WTC11 (cell line): ENCODE results near the gene NAB2.

Experiments
- ESRRA ChIP-seq: sonication (generic); formaldehyde crosslinking; IDR thresholded peaks from 2 replicates; pipeline ENCODE4 v1.8.1; 2022; ENCODE audit warnings: mild to moderate bottlenecking, missing genetic modification reagents, borderline replicate concordance
- NFE2L1 ChIP-seq: sonication (generic); formaldehyde crosslinking; IDR thresholded peaks from 2 replicates; pipeline ENCODE4 v1.8.1; 2023; ENCODE audit warnings: missing genetic modification reagents
- NFYB ChIP-seq: sonication (generic); formaldehyde crosslinking; conservative IDR thresholded peaks from 2 replicates; pipeline ENCODE4 v1.8.0; 2022; ENCODE audit warnings: low read depth, missing genetic modification reagents
- SP1 ChIP-seq: sonication (generic); formaldehyde crosslinking; conservative IDR thresholded peaks from 2 replicates; pipeline ENCODE4 v1.8.1; 2022; ENCODE audit warnings: missing genetic modification reagents
- TF ChIP-seq, protein P1 (sequence below): fragments of 200-600 bp; IDR thresholded peaks from 2 replicates; pipeline ENCODE4 v1.8.0; 2022; ENCODE audit warnings: antibody characterized with exemption
- TF ChIP-seq, protein P2 (sequence below): sonication (generic); formaldehyde crosslinking; IDR thresholded peaks from 2 replicates; pipeline ENCODE4 v1.8.0; 2022; ENCODE audit warnings: mild to moderate bottlenecking, missing genetic modification reagents
- TF ChIP-seq, protein P3 (sequence below): sonication (generic); formaldehyde crosslinking; IDR thresholded peaks from 2 replicates; pipeline ENCODE4 v1.8.0; 2022; ENCODE audit warnings: mild to moderate bottlenecking, missing genetic modification reagents
- TF ChIP-seq, protein P4 (sequence below): sonication (generic); formaldehyde crosslinking; IDR thresholded peaks from 2 replicates; pipeline ENCODE4 v1.8.1; 2022; ENCODE audit warnings: low read depth, mild to moderate bottlenecking, moderate library complexity, missing genetic modification reagents, borderline replicate concordance

DNA sequence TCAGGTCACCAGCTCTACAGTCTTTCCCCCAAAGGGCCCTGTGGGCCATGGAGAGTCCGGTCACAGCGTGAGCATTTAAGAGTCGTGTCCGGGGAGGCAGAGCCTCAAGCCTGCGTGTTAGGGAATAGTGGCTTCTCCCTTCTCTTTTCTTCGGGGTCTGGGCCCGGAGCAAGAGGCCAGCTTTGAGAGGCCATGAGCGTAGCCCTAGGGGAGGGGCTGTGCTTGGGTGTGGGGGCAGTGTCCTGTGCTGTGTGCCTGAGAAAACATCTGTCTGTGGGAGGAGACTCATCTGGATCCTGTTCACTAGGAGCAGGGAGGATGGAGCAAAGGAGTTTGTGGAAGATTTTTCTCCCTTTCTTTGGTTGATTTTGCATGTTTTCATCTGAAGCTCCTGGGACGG is 53.2 kb downstream of the NAB2 start:
- TF ChIP-seq, protein P1, sequence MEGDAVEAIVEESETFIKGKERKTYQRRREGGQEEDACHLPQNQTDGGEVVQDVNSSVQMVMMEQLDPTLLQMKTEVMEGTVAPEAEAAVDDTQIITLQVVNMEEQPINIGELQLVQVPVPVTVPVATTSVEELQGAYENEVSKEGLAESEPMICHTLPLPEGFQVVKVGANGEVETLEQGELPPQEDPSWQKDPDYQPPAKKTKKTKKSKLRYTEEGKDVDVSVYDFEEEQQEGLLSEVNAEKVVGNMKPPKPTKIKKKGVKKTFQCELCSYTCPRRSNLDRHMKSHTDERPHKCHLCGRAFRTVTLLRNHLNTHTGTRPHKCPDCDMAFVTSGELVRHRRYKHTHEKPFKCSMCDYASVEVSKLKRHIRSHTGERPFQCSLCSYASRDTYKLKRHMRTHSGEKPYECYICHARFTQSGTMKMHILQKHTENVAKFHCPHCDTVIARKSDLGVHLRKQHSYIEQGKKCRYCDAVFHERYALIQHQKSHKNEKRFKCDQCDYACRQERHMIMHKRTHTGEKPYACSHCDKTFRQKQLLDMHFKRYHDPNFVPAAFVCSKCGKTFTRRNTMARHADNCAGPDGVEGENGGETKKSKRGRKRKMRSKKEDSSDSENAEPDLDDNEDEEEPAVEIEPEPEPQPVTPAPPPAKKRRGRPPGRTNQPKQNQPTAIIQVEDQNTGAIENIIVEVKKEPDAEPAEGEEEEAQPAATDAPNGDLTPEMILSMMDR = no peak
- no peak for TF ChIP-seq SP1 (CRISPR knock-in tag)
- TF ChIP-seq, protein P2, sequence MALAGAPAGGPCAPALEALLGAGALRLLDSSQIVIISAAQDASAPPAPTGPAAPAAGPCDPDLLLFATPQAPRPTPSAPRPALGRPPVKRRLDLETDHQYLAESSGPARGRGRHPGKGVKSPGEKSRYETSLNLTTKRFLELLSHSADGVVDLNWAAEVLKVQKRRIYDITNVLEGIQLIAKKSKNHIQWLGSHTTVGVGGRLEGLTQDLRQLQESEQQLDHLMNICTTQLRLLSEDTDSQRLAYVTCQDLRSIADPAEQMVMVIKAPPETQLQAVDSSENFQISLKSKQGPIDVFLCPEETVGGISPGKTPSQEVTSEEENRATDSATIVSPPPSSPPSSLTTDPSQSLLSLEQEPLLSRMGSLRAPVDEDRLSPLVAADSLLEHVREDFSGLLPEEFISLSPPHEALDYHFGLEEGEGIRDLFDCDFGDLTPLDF (CRISPR knock-in tag) = no peak
- TF ChIP-seq ESRRA (CRISPR knock-in tag) = no peak
- TF ChIP-seq, protein P3, sequence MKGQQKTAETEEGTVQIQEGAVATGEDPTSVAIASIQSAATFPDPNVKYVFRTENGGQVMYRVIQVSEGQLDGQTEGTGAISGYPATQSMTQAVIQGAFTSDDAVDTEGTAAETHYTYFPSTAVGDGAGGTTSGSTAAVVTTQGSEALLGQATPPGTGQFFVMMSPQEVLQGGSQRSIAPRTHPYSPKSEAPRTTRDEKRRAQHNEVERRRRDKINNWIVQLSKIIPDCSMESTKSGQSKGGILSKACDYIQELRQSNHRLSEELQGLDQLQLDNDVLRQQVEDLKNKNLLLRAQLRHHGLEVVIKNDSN (CRISPR knock-in tag) = no peak
- TF ChIP-seq NFE2L1 (CRISPR knock-in tag) = no peak
- TF ChIP-seq, protein P4, sequence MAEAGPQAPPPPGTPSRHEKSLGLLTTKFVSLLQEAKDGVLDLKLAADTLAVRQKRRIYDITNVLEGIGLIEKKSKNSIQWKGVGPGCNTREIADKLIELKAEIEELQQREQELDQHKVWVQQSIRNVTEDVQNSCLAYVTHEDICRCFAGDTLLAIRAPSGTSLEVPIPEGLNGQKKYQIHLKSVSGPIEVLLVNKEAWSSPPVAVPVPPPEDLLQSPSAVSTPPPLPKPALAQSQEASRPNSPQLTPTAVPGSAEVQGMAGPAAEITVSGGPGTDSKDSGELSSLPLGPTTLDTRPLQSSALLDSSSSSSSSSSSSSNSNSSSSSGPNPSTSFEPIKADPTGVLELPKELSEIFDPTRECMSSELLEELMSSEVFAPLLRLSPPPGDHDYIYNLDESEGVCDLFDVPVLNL (CRISPR knock-in tag) = no peak
- TF ChIP-seq NFYB (CRISPR knock-in tag) = no peak
